SKM-1 treated with dmso at 0.1 percent for 144 hours (cell line): ENCODE measurements around the gene KSR2.

Source experiments
- DNase-seq: peaks from one replicate; lab custom pipeline; 2025; ENCODE audit not compliant: unreplicated experiment; lab: John Stamatoyannopoulos, UW

The KSR2 gene

DNA sequence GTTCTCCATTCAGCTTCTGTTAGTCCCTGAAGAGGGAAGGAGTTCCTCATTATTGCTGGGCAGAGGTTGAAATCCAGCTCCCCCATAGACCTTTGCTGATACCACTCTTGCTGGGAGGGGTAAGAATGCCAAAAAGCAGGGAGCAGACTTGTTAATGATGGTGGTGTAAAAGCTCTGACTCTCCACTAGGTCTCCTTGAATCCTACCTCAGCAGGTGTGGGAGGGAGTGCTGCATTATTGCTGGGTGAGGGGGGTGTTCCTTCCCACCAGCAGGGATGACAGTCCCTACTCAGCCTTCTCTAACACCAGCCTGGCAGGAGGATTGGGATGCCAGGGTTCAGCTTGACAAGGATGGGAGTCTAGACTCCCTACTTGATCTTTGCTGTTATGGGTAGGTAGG is 421.6 kb downstream of the KSR2 start:
- no peak for DNase-seq

DNA sequence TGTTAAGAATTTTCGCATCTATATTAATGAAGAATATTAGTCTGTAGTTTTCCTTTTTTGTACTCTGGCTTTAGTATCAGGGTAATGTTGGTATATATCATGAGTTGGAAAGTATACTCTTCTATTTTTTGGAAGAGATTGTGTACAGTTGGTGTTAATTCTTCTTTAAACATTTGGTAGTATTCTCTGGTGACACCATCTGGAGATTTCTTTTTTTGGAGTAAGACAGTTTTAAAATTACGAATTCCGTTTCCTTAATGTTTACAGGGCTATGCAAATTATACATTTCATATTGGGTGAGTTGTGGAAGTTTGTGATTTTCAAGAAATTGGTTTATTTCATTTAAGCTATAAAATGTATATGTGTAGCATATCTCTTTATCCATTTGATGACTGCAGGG is 423.6 kb downstream of the KSR2 start:
- no peak for DNase-seq

DNA sequence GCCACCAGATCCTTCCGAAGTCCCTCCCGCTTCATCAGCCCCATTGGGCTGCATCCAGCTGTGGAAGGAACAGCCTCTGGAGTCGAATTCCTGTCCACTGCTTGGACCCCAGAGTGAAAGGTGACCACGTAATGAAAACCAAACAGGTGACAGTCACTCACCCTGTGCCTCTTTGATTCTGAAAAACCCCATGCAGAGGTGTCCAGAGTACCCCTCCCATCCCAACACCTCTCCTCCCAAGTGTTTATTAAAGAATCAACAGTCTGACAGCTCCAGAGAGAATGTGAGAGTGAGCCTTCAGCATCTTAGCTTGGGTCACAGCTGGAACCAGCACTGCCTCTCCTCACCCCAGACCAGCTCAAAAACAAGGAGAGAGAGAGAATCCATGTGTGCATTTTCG is 428.8 kb downstream of the KSR2 start:
- DNase-seq: no peak

DNA sequence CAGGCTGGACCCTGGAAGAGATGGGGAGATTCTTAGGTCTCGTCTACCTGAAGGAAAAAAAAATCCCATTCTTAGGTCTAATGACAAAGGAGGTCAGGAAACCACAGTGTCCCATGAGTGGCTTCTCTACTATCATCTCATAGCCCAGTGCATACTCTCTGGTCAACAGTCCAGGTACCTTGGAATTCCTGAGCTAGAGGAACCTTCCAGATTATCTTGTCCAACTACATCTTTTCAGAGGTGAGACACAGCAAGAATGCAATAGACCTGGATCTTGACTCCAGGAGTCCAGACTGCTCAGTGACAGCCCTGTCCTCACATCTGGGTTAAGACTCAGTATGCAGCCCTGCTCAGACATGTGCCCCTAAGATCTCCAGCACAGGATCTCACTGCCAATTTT is 429.9 kb downstream of the KSR2 start:
- no peak for DNase-seq

DNA sequence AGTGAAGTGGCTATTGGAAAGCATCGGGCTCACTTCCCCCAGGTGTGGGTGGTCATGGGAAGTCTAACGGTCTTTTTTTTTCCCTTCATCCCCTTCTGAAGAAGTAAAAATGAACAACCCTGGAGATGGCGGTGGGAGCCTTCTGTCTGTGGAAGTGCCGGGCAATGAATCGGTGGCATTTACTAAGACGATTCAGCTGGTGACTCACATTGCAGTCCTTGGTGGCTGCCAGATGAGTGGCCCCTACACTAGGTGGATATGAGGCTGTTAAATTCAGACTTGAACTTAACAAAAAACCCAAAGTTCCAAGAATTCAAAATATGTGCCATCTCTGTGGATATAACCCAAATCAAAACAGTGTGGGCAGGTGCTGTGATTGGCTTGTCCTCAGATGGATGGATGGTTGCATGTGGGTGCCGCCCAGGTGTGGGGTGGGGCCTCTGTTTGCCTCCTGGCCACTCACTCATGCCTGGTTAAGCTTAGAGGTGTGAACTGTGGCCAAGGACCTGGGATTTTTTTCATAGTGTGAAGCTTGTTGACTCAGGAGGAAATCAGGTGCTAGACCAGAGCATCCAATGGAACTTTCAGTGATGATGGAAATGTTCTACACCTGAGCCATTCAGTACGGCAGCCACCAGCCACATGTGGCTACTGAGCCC is 430.6 kb downstream of the KSR2 start:
- DNase-seq: no peak

DNA sequence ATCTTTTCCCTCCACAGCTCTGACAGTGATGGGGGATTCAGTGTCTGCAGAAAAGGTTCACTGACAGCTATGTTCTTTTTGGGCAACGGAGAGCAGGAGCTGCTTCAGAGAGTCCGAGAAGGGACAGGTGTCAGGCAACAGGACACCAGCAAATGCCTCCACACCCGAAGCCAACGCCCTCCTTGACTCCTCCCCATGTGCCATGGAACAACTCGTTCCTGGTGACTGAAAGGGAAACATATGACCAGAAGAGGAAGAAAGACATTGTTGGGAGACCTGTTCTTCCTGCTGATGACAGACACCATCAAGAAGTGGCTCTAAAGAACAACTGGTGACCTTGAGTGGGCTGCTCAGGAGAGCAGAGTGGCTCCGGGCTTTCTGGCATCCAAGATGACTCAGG is 435.1 kb downstream of the KSR2 start:
- no peak for DNase-seq

DNA sequence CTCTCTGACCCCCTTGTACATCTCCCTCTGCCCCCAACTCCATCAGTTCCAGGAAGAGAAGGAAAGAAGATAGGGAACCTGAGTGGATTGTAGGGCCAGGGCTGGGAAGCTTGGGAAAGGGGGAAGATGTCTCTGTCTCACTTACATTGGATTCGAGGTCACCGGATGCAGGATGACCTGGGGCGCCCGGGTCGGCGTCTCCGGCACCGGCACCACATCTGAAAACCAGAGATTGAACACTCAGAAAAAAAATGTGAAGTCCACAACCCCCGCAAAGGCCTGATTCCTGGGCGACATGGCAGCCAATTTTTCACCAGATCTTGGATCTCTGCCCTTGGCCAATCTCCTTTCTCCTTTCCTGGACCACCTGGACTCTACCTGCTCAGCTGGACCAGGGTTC is 438.0 kb downstream of the KSR2 start:
- DNase-seq: no peak

DNA sequence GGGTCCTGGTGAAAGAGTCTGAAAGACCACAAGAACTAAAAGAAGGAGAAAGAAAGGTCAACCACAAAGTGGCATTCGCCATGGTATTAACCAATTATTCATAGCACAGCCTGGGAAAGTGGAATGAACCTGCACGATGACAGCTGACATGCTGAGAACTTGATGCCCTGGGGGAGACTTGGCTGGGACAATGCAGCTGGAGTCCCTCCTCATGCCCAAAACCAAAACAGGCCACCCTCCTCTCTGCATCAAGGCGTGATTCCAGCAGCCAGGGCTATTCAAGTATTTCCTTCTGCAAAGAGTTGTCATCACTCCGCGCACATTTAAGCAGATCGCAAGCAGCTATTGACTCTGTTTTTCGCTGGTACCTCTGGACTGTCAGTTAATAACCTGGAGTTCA is 440.3 kb downstream of the KSR2 start:
- no peak for DNase-seq

DNA sequence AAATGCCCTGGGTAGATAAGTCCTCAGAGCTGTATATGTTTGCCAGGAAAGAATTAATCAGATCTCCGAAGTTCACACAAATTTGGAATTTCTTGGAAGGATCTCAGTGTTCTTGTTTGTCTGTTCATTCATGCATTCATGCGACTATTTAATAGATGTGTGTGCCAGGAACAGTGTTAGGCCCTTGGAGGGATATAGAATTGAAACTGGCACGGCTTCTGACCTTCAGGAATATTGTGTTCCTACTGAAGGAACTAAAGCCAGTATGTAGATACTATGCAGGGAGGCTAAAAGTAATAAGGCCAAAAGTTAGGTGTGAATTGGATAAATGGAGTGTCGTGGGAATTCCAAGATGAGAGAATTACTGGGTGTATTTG is 441.3 kb downstream of the KSR2 start:
- no peak for DNase-seq

DNA sequence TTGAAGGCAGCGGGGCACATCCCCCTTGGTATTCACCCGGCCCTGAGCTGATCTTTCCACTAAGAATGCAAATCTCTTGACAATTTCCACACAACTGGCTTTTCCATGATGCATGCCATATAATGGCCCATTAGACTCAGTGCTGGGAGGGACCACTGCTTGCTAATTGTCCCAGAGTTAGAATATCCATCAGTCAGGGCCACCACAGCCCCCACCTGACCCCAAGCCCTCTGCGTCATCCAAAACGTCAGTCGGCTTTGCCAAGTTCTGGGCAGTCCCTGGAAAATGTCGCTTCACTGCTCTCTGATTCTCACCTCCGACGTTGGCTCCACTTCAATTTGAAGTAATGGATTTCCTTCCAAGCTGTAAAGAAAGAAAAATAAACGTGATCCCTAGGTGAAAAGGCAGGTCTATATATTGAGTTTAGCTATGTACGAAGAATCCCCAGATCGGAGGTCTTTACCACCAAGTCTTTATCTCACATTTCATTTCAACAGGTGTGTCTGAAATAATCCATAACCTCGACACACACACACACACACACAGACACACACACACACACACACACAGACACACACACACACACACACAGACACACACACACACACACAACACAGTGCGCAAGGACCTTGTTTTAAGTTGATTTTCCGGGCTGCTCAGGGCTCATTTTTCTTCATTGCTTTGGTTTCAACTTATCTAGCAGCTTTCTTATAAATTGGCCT is 441.9 kb downstream of the KSR2 start:
- no peak for DNase-seq

DNA sequence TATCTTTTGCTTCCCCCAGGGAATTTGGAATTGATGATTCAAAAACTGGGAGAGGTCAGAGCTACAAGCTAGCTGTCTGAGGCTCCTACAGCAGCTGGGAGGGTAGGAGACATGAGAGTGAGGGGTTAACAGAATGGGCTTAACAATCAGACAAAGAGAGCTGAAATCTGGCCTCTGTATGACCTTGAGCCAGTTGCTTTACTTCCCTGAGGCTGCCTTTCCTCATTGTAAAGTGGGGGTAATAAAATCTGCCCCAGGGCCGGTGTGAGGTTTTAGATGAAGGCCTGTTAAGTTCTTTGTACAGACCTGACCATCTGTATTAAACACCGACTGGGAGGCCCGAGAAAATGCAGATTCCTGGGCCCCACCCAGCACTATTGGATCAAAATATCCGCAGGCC is 443.0 kb downstream of the KSR2 start:
- DNase-seq: no peak

DNA sequence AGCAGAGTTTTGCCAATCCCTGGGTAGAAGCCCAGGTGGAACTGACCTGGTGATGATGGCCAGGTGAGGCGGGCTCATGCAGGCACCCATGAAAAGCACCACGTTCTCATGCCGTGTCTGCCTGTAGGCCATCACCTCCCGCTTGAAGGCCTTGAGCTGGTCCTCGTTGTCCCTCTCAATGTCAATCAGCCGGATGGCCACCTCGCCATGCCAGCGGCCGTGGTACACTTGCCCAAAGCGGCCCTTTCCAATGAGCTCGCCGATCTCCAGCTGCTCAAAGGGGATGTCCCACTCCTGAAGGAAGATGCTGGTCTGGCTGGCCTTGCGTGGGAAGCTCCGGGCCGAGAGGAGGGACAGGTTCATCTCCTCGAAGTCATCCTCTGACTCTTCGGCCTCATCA is 444.0 kb downstream of the KSR2 start:
- DNase-seq: no peak

DNA sequence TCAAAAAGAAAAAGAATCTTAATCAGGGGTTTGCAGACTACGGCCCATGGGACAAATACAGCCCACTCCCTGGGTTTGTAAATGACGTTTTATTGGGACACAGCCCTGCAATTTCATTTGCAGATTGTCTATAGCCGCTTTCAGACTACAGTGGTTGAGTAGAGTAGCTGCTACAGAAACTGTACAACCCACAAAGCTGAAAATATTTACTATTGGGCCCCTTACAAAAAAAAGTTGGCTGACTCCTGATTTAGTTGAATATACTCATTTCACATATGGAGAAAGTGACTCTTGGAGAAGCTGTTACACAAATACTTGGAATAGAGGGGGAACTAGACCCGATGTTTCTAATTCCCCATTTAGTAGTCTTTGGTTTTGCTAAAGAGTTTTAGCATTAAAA is 444.8 kb downstream of the KSR2 start:
- no peak for DNase-seq

DNA sequence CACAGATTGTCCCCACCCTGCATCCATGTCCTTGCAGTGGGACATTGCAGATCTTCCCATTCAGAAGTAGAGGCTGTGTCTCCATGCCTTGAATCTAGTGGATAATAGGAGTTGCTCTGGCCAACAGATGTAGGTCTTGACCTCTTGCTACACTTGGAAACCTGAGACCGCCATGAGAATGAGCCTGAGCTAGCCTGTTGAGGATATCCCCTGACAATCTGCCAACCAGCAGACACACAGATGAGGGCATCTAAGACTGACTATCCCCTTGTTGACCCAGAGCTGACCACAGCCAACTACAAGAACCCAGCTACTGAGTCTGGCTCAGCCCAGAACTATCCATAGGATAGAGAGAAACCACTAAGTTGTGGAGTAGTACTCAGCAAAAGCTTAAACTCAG is 446.2 kb downstream of the KSR2 start:
- no peak for DNase-seq

DNA sequence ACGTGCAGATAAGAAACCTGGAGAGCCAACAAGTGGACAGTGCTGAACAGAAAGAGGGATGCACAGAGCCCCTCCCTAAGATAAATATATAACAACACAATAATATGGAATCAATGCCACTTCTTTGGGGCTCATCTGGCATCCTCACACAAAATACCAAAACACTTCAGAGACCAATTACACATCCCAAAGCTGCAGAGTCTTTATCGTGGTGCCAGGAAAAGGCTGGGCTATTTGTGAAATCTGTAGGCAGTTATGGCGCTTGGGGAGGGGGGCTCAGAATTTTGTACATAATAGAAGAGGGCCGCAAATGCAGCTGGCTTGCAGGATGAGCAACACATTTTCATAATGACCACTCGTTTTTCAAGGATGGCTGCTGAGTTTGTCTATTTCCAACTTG is 446.9 kb downstream of the KSR2 start:
- no peak for DNase-seq

DNA sequence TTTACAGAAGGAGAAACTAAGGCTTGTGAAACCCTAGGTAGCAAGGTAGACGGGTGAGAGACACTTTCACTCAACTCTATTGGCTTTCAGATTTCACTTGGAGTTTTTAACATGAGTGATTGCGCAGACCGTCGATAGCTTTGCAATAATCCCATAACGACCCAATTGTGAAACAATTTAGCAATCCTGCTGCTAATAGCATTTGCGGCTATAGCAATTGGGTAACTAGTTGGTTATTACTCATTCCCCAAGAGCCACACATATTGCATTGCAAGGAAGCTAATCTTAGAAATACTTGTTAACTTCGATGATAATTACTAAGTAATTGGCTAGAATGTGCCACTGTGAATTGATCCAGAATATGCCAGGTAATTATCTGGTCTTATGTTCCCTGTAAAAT is 447.4 kb downstream of the KSR2 start:
- no peak for DNase-seq

DNA sequence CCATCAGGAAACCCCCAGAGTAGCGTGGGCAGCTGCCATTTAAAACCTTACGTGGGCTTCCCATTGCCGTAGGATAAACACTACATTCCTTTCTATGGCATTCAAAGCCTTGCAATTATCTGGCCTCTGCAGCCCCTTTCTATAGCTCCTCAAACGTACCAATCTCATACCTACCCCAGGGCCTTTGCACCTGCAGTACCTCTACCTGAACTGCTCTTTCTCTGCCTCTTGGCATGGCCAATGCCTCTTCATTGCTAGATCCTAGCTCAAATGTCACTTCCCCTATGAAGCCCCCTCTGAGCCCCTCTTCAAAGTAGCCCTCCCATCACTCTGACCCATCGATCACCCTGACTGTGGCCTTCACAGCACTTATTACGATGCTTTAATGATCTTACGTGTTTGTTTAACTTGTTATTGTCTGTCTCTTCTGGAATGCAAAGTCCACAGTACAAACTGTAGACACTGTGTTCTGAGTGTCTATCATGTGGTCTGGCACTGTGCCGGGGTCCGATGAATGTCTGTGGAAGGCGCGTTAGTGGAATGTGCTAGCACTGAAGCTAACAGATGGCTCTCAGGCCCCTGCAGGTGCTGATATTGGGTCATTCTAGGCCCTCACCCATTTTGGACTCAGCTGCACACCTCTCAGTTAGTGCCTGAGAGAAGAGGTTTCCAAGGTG is 450.1 kb downstream of the KSR2 start:
- no peak for DNase-seq

DNA sequence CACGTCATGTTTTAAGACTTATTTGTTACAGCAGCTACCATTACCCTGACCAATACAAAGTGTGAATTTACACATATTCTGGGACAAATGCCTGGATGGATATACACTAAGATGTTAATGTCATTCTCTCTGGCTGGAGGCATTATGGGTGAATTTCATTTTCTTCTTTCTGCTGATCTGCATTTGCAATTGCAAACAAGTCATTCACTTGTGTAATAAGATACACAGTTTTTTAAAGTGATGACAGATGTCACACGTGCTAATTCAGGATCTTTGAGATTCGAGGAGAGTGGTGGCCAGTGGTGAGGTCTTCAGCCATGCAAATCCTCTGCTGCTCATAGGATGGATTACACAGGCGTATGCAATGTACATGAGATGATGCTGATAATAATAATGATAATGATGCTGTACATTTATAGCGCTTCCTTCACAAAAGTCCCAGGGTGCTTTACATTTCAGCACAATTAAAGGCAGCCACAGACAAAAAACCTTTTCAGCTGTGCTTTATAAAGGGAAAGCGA is 451.5 kb downstream of the KSR2 start:
- DNase-seq: no peak

DNA sequence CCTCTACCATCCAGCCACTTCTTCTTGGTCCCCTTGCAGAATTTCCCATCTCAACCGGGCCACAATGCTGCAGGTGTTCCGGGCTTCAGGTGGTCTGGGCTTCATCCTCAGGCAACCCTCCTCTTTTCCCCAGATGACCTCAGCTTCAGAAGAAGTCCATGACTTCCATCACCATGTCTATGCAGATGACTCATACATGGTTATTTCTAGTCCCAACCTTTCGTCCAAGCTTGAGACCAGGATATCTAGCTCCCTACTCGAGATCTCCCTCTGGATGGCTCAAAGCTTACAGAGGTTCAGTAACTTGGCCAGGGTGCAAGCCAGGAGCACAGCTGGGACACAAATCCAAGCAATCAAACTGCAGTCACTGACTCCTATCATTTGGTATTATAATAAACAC is 452.8 kb downstream of the KSR2 start:
- DNase-seq: no peak

DNA sequence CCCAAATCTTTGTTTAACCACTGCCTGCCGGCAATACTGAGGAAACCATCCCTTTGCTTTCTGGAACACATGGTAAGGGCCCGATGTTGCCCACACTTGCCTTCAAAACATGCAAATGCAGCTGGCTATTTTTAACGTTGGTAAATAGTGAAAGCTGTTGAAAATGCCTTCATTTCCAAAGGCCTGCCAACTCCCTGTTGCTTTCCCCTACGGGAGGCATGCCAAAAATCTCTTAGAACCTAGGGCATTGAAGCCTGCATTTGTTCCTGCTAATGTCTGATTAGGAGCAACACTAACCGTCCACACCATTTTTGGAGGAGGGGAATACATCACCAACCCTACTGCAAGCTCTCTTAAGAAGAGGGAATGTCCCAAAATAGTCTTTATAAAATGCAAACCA is 454.8 kb downstream of the KSR2 start:
- no peak for DNase-seq

DNA sequence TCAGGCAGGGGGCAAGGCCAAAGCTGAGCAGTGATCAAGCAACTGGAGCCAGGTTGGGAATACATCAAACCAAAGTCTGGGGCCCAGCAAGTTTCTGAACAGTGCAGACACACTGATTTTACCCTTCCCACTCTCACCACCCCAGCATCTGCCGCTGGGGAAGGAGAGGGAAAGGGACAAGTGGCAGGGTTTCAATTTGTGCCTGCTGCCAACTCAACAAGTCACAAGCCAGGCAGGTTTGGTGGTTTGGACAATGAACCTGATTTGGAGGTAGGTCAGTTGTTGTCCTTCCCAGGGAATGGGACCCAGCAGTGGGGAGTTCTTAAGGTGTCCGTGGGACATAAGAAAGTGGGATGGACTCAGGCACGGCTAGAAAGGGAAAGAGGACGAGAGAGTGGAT is 455.4 kb downstream of the KSR2 start:
- DNase-seq: no peak

DNA sequence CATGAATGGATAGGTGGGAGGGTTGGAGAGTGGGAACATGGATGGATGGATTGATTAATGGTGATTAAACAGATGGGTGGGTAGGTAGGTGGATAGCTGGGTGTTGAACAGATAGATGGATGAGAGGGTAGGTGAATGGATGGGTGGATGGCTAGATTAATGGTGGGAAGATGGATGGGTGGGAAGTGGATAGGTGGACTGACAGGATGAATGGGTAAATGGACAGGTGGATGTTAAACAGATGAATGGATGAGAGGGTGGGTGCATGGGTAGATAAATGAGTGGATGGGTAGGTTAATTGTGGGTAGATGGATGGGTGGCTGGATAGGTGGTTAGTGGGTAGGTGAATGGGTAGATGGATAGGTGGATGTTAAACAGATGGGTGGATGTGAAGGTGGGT is 460.3 kb downstream of the KSR2 start:
- DNase-seq: no peak
